ENCODE measurements around the gene APPBP2.
"Not testable (repeated sequence)": the region's sequence is repeated elsewhere in the genome, so short reads cannot be mapped to it uniquely, and the experiment has no call there.

APPBP2 gene

GRCh38 chr17:60525685-60526514 is at the start of gene APPBP2:
Gene APPBP2 (minus strand): TSS chr17:60526242. CDS start chr17:60525931, 311 bp downstream.
- DNase-seq (ENCODE audit: low read depth in 2 of 2): peak; percentile 36 to 53

- DNase-seq (ENCODE audit: low read depth in 2 of 2): no peak
Measured at GRCh38 chr17:60573236-60574051, 47.4 kb upstream of the APPBP2 start.

- no peak for DNase-seq (ENCODE audit: low read depth in 2 of 2)
Measured at GRCh38 chr17:60565233-60565632, 39.2 kb upstream of the APPBP2 start.

GRCh38 chr17:60563743-60564142 is 37.7 kb upstream of the APPBP2 start:
- no peak for DNase-seq (ENCODE audit: low read depth in 2 of 2)

GRCh38 chr17:60562421-60562820 is 36.4 kb upstream of the APPBP2 start:
- DNase-seq (ENCODE audit: low read depth in 2 of 2): no peak

- DNase-seq (ENCODE audit: low read depth in 2 of 2): no peak
Measured at GRCh38 chr17:60560860-60561257, 34.8 kb upstream of the APPBP2 start.

- DNase-seq (ENCODE audit: low read depth in 2 of 2): no peak
Measured at GRCh38 chr17:60559995-60560859, 34.2 kb upstream of the APPBP2 start.

- no peak for DNase-seq (ENCODE audit: low read depth in 2 of 2)
Measured at GRCh38 chr17:60559659-60559994, 33.6 kb upstream of the APPBP2 start.

- no peak for DNase-seq (ENCODE audit: low read depth in 2 of 2)
Measured at GRCh38 chr17:60557805-60558204, 31.8 kb upstream of the APPBP2 start.

GRCh38 chr17:60555786-60556185 is 29.7 kb upstream of the APPBP2 start:
- no peak for DNase-seq (ENCODE audit: low read depth in 2 of 2)

GRCh38 chr17:60554377-60554788 is 28.3 kb upstream of the APPBP2 start:
- no peak for DNase-seq (ENCODE audit: low read depth in 2 of 2)

- not testable (repeated sequence) for DNase-seq (ENCODE audit: low read depth in 2 of 2)
Measured at GRCh38 chr17:60552255-60552654, 26.2 kb upstream of the APPBP2 start.

- no peak for DNase-seq (ENCODE audit: low read depth in 2 of 2)
Measured at GRCh38 chr17:60548990-60549389, 22.9 kb upstream of the APPBP2 start.

- no peak for DNase-seq (ENCODE audit: low read depth in 2 of 2)
Measured at GRCh38 chr17:60545465-60546191, 19.6 kb upstream of the APPBP2 start.

- no peak for DNase-seq (ENCODE audit: low read depth in 2 of 2)
Measured at GRCh38 chr17:60542071-60542470, 16.0 kb upstream of the APPBP2 start.

GRCh38 chr17:60540460-60540859 is 14.4 kb upstream of the APPBP2 start:
- DNase-seq (ENCODE audit: low read depth in 2 of 2): no peak

GRCh38 chr17:60539807-60540206 is 13.8 kb upstream of the APPBP2 start:
- no peak for DNase-seq (ENCODE audit: low read depth in 2 of 2)

GRCh38 chr17:60538726-60539125 is 12.7 kb upstream of the APPBP2 start:
- no peak for DNase-seq (ENCODE audit: low read depth in 2 of 2)

- DNase-seq (ENCODE audit: low read depth in 2 of 2): no peak
Measured at GRCh38 chr17:60535382-60536279, 9.6 kb upstream of the APPBP2 start.

- DNase-seq (ENCODE audit: low read depth in 2 of 2): no peak
Measured at GRCh38 chr17:60534613-60535157, 8.6 kb upstream of the APPBP2 start.
